HEK293T (cell line): Measurements from ENCODE around the gene TRDN.

Experiments used
- ARNT ChIP-seq: fragments of 450-650 bp; IDR thresholded peaks from 2 replicates; pipeline ENCODE4 v1.6.1; 2017; ENCODE audit warnings: mild to moderate bottlenecking
- BHLHE40 ChIP-seq: fragments of 450-650 bp; IDR thresholded peaks from 2 replicates; pipeline ENCODE4 v1.6.1; 2016; ENCODE audit warnings: mild to moderate bottlenecking, moderate library complexity, borderline replicate concordance
- FOXA1 ChIP-seq: fragments of 450-650 bp; IDR thresholded peaks from 2 replicates; pipeline ENCODE4 v1.6.1; 2016; ENCODE audit warnings: mild to moderate bottlenecking
- FOXM1 ChIP-seq: fragments of 450-650 bp; IDR thresholded peaks from 2 replicates; pipeline ENCODE4 v1.6.1; 2017; ENCODE audit warnings: mild to moderate bottlenecking, borderline replicate concordance
- NFRKB ChIP-seq: fragments of 450-650 bp; IDR thresholded peaks from 2 replicates; pipeline ENCODE4 v1.6.1; 2016; ENCODE audit warnings: mild to moderate bottlenecking, moderate library complexity
- TARDBP ChIP-seq: fragments of 450-650 bp; IDR thresholded peaks from 2 replicates; pipeline ENCODE4 v1.6.1; 2016

DNA sequence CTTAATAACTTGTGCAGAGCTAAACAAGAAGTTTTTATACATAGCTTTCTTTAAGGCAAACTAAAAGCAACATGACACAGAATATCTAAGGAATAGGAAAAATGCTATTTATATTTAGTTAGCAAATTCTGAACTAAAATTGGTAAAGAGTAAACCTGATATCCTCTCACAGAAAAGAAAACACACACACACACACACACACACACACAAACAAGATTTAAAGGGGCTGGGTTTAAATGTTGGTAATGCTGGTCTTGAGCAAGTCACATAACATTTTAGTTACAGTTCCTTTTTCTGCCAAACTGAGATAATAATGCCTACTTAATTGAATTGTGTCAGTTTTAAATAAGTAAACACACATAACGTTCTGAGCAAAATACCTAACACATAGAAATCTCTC, 1.6 kb downstream of the TRDN start:
- TF ChIP-seq TARDBP (no peak), BHLHE40 (no peak), NFRKB (no peak), ARNT (no peak), FOXM1 (no peak), FOXA1 (no peak)
